Gastrocnemius medialis (tissue), 4 donors: ENCODE measurements around the gene ARSG.

Experiments used
- POLR2A ChIP-seq, 2 donors: fragments of 450-650 bp; IDR thresholded peaks; one replicate each; pipeline ENCODE4 v1.6.1; 2017; ENCODE audit warnings: antibody characterized with exemption in 2 of 2, mild to moderate bottlenecking in 2 of 2, moderate library complexity in 2 of 2
- TF ChIP-seq, protein P1 (sequence below), 5 experiments: fragments of 450-650 bp in 3 of 5; fragments of 200-600 bp in 2 of 5; sonication (generic) in 2 of 5; IDR thresholded peaks in 4 of 5; conservative IDR thresholded peaks in 1 of 5; 1 replicate in 4 of 5; 2 replicates in 1 of 5; pipeline ENCODE4 v1.5.1; 2016 to 2019; ENCODE audit warnings: antibody characterized with exemption in 5 of 5, mild to moderate bottlenecking in 3 of 5, moderate library complexity in 3 of 5

DNA sequence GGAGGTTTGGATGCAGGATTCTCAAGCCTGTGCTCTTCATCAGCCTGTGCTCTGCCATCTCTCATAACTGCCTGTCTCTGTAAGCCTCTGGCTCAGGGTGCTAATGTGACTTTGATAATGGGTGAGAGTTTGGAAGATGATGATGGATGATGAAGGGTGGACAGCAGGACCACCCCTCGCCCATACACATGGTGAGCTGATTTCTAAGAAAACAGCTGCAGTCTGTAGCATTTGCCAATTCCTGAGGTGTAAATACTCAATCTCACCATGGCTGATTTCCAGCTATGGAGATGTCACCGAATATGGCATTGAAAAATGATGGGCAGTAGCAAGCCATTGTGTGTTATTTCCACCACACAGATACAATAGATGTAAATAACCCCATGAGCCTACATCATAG, 74.2 kb downstream of the ARSG start:
- TF ChIP-seq, protein P1, sequence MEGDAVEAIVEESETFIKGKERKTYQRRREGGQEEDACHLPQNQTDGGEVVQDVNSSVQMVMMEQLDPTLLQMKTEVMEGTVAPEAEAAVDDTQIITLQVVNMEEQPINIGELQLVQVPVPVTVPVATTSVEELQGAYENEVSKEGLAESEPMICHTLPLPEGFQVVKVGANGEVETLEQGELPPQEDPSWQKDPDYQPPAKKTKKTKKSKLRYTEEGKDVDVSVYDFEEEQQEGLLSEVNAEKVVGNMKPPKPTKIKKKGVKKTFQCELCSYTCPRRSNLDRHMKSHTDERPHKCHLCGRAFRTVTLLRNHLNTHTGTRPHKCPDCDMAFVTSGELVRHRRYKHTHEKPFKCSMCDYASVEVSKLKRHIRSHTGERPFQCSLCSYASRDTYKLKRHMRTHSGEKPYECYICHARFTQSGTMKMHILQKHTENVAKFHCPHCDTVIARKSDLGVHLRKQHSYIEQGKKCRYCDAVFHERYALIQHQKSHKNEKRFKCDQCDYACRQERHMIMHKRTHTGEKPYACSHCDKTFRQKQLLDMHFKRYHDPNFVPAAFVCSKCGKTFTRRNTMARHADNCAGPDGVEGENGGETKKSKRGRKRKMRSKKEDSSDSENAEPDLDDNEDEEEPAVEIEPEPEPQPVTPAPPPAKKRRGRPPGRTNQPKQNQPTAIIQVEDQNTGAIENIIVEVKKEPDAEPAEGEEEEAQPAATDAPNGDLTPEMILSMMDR (IDR thresholded peaks at IDR 0.05 in 4 of 5, conservative IDR thresholded peaks at IDR 0.05 in 1 of 5) = no peak
- TF ChIP-seq POLR2A (IDR thresholded peaks at IDR 0.05) = no peak
